K562 (cell line): ENCODE measurements around the gene TM7SF3. TPM values are rescaled to one million over a fixed set of nuclear protein-coding genes. Genes with fewer than 3 reads are reported as not detected.

Experiments used
- BHLHE40 ChIP-seq: IDR thresholded peaks from 2 replicates; pipeline ENCODE4 v1.6.1; 2011; ENCODE audit warnings: low read length, improper control_type of control experiment
- CHD4 ChIP-seq: fragments of 200-600 bp; sonication (generic); IDR thresholded peaks from 3 replicates; pipeline ENCODE4 v1.6.1; 2012; ENCODE audit warnings: low read depth, mild to moderate bottlenecking, mixed read lengths, low read length, inconsistent platforms; ENCODE audit not compliant: insufficient read depth, insufficient replicate concordance, poor library complexity, severe bottlenecking
- FOSL1 ChIP-seq: fragments of 200-800 bp; sonication (Bioruptor generic); conservative IDR thresholded peaks from 2 replicates; pipeline ENCODE4 v1.6.1; 2016; ENCODE audit warnings: missing genetic modification characterization, missing compliant biosample characterization
- GATAD2B ChIP-seq: fragments of 450-650 bp; IDR thresholded peaks from 2 replicates; pipeline ENCODE4 v1.6.1; 2017; ENCODE audit warnings: mild to moderate bottlenecking, borderline replicate concordance
- JUNB ChIP-seq: fragments of 450-650 bp; formaldehyde crosslinking; conservative IDR thresholded peaks from 2 replicates; pipeline ENCODE4 v1.4.0; 2020; ENCODE audit warnings: mild to moderate bottlenecking
- NRF1 ChIP-seq, 2 experiments: fragments of 450-650 bp; IDR thresholded peaks in 1 of 2; conservative IDR thresholded peaks in 1 of 2; 2 replicates each; pipeline ENCODE4 v1.6.1; 2014; ENCODE audit warnings: mild to moderate bottlenecking in 2 of 2
- PML ChIP-seq: IDR thresholded peaks from 2 replicates; pipeline ENCODE4 v1.6.1; 2012; ENCODE audit warnings: low read length, inconsistent platforms
- RBM14 ChIP-seq: fragments of 200-400 bp; formaldehyde crosslinking; IDR thresholded peaks from 2 replicates; pipeline ENCODE4 v1.6.1; 2018; ENCODE audit warnings: low read depth, mild to moderate bottlenecking, low read length, moderate library complexity, borderline replicate concordance; ENCODE audit not compliant: insufficient read depth
- RFX5 ChIP-seq: IDR thresholded peaks from 2 replicates; pipeline ENCODE4 v1.6.1; 2011; ENCODE audit warnings: low read depth, mild to moderate bottlenecking, improper control_type of control experiment, low read length
- SLC30A9 ChIP-seq: fragments of 250-450 bp; sonication (Bioruptor Pico); IDR thresholded peaks from 2 replicates; pipeline ENCODE4 v1.8.0; 2022; ENCODE audit warnings: mild to moderate bottlenecking, moderate library complexity
- SMARCC2 ChIP-seq: fragments of 450-650 bp; IDR thresholded peaks from 2 replicates; pipeline ENCODE4 v1.6.1; 2017; ENCODE audit warnings: antibody characterized with exemption, moderate library complexity, mild to moderate bottlenecking, low read depth
- SMC3 ChIP-seq: conservative IDR thresholded peaks from 2 replicates; pipeline ENCODE4 v1.6.1; 2011; ENCODE audit warnings: low read depth, low read length, improper control_type of control experiment; ENCODE audit not compliant: insufficient read depth
- SREBF1 ChIP-seq: fragments of 150-350 bp; IDR thresholded peaks from 2 replicates; pipeline ENCODE4 v1.6.1; 2014; ENCODE audit warnings: antibody characterized with exemption, low read depth, low read length, borderline replicate concordance
- ZNF311 ChIP-seq: fragments of 250-450 bp; sonication (Bioruptor Pico); IDR thresholded peaks from 2 replicates; pipeline ENCODE4 v1.4.0; 2020; ENCODE audit warnings: mild to moderate bottlenecking, moderate library complexity
- ZNF717 ChIP-seq: fragments of 250-450 bp; sonication (Bioruptor Pico); IDR thresholded peaks from 2 replicates; pipeline ENCODE4 v1.5.0; 2021
- polyA plus RNA-seq, 8 experiments: library from polyadenylated mRNA; depleted of rRNA in 4 of 8; stranded (reverse) in 5 of 8; unstranded in 3 of 8; fragments of >200 nt; fragmentation: Nextera tagmentation in 2 of 8; fragmentation: Illumina TruSeq in 1 of 8; extraction: Ambion mirVana in 2 of 8; extraction: Trizol in 1 of 8; gene quantifications; 2 replicates each; pipeline versions ENCODE4 v1.2.1 to v1.2.3, GENCODE V29; 2011 to 2014; ENCODE audit warnings: inconsistent platforms in 1 of 8, missing spikeins in 1 of 8
- total RNA-seq, 7 experiments: library from RNA; depleted of rRNA in 6 of 7; stranded (reverse); fragments of >200 nt in 6 of 7; fragmentation: Illumina TruSeq in 2 of 7; extraction: Trizol in 2 of 7; gene quantifications; 2 replicates each; pipeline versions ENCODE4 v1.2.1 to v1.2.3, GENCODE V29; 2011 to 2021; ENCODE audit warnings: low replicate concordance in 1 of 7
- TF ChIP-seq, protein P1 (sequence below): fragments of 250-450 bp; sonication (Bioruptor Pico); IDR thresholded peaks from 2 replicates; pipeline ENCODE4 v1.6.1; 2021; ENCODE audit warnings: mild to moderate bottlenecking
- TF ChIP-seq, protein P2 (sequence below): fragments of 150-350 bp; conservative IDR thresholded peaks from 2 replicates; pipeline ENCODE4 v1.6.1; 2014; ENCODE audit warnings: low read length

TM7SF3 gene
- total and polyA plus RNA-seq, 9 of the 15 experiments (the other 6 are each of a cell fraction or from before 2014, with no cell fraction given), result 9.3 to 90.4 (median 24.8) TPM

DNA sequence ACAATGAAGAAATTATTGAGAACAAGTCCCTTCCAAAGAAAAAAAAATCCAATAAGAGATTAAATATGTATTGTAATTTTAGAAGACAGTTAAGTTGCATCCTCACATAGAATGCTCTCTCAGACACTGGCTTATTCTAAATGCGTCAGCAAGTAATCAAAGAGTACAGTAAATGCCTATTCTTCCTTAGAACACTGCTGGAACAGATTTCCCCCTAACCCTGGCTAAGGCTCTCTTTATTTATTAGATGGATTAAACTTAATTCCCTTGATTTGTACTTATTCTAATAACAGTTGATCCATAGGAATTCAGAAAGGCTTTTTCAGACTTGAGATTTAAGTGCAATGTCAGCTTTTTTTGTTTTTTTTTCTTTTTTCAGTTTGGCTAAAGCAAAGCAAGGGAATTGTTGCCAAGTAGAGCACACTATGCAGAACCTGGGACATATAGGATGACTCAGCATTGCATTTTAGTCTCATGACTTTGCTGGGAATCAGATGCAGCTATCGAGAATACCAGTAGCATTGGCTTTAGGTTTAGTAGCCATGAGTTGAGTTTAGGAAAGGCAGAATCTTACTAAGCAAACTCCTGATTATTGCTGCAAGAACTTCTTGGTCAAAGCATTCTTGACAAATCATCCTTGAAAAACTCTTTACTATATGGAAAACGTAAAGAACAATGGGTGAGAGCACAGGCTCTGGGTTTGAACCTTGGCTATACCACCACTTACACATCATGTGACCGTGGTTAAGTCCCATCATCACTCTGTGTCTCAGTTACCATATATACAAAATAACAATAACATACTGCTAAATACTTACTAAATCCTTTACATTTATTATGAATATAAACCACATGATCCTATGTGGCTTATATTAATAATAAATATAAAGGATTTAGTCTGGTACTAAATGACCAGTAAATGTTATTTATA is 34.9 kb upstream of the TM7SF3 start (continued):
- no peak for TF ChIP-seq GATAD2B
- TF ChIP-seq RFX5, result no peak
- no peak for TF ChIP-seq SLC30A9 (CRISPR knock-in tag)
- no peak for TF ChIP-seq ZNF717 (CRISPR knock-in tag)
- TF ChIP-seq PML, result no peak
- no peak for TF ChIP-seq RBM14
- TF ChIP-seq SMC3, result no peak
- TF ChIP-seq SMARCC2, result no peak
- TF ChIP-seq BHLHE40, result peak; percentile 71
- TF ChIP-seq JUNB (CRISPR knock-in tag), result no peak
- no peak for TF ChIP-seq SREBF1
- TF ChIP-seq ZNF311, result no peak
- TF ChIP-seq, protein P1, sequence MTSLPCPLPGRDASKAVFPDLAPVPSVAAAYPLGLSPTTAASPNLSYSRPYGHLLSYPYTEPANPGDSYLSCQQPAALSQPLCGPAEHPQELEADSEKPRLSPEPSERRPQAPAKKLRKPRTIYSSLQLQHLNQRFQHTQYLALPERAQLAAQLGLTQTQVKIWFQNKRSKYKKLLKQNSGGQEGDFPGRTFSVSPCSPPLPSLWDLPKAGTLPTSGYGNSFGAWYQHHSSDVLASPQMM (CRISPR knock-in tag), result no peak
- TF ChIP-seq FOSL1 (tag), result peak; percentile 82
- no peak for TF ChIP-seq CHD4
- TF ChIP-seq, protein P2, sequence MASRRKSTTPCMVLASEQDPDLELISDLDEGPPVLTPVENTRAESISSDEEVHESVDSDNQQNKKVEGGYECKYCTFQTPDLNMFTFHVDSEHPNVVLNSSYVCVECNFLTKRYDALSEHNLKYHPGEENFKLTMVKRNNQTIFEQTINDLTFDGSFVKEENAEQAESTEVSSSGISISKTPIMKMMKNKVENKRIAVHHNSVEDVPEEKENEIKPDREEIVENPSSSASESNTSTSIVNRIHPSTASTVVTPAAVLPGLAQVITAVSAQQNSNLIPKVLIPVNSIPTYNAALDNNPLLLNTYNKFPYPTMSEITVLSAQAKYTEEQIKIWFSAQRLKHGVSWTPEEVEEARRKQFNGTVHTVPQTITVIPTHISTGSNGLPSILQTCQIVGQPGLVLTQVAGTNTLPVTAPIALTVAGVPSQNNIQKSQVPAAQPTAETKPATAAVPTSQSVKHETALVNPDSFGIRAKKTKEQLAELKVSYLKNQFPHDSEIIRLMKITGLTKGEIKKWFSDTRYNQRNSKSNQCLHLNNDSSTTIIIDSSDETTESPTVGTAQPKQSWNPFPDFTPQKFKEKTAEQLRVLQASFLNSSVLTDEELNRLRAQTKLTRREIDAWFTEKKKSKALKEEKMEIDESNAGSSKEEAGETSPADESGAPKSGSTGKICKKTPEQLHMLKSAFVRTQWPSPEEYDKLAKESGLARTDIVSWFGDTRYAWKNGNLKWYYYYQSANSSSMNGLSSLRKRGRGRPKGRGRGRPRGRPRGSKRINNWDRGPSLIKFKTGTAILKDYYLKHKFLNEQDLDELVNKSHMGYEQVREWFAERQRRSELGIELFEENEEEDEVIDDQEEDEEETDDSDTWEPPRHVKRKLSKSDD, result no peak
- TF ChIP-seq NRF1 (conservative IDR thresholded peaks at IDR 0.05 in 1 of 2, IDR thresholded peaks at IDR 0.05 in 1 of 2), result no peak
